Activated B cell treated with CpG ODN at 0.5 μM for 24 hours (primary cell): ENCODE results near the gene RBM3. TPM values are rescaled to one million over a fixed set of nuclear protein-coding genes. Genes with fewer than 3 reads are reported as not detected.

ENCODE experiments used
- ATAC-seq: fragments of 200-7000 bp; cut with Tn5 transposase; one replicate; pipeline ENCODE4 v1.10.0; 2021; ENCODE audit warnings: low read depth, mild to moderate bottlenecking, moderate library complexity
- CTCF ChIA-PET: fragments of 350-600 bp; sonication (Branson Sonifier 250); formaldehyde crosslinking; loops from one replicate; lab custom pipeline; 2021; ENCODE audit warnings: antibody characterized with exemption; lab: Charles Lee
- POLR2A ChIA-PET: fragments of 350-600 bp; sonication (Branson Sonifier 250); formaldehyde crosslinking; loops from one replicate; lab custom pipeline; 2021; ENCODE audit warnings: antibody characterized with exemption; lab: Charles Lee
- DNase-seq: peaks from one replicate; pipeline ENCODE4 v3.0.0; 2022
- H3K27ac Mint-ChIP-seq: one replicate; pipeline ENCODE4 v1.8.0; 2020; ENCODE audit warnings: mixed read lengths
- H3K27me3 Mint-ChIP-seq: one replicate; pipeline ENCODE4 v1.8.0; 2021; ENCODE audit warnings: mixed read lengths
- H3K36me3 Mint-ChIP-seq: one replicate; pipeline ENCODE4 v1.8.0; 2021; ENCODE audit warnings: low read depth, mixed read lengths
- H3K4me1 Mint-ChIP-seq: one replicate; pipeline ENCODE4 v1.8.0; 2021; ENCODE audit warnings: mixed read lengths
- H3K4me3 Mint-ChIP-seq: one replicate; pipeline ENCODE4 v1.8.0; 2020; ENCODE audit warnings: mild to moderate bottlenecking, mixed read lengths
- H3K9me3 Mint-ChIP-seq: one replicate; pipeline ENCODE4 v1.8.0; 2020; ENCODE audit warnings: mixed read lengths
- CTCF ChIP-seq: fragments of 200-600 bp; IDR thresholded peaks from one replicate; pipeline ENCODE4 v1.8.0; 2022; ENCODE audit warnings: antibody characterized with exemption, mild to moderate bottlenecking
- intact Hi-C: fragments of 100-400 bp; cut with micrococcal nuclease; formaldehyde crosslinking; loops from one replicate; pipeline ENCODE4 v1.15.1; 2024
- total RNA-seq: library from RNA; stranded (reverse); gene quantifications from 2 replicates; pipeline ENCODE4 v1.2.3, GENCODE V29; 2022

RBM3 gene
- total RNA-seq, 1 donor from 2014 or later = 381 TPM

DNA sequence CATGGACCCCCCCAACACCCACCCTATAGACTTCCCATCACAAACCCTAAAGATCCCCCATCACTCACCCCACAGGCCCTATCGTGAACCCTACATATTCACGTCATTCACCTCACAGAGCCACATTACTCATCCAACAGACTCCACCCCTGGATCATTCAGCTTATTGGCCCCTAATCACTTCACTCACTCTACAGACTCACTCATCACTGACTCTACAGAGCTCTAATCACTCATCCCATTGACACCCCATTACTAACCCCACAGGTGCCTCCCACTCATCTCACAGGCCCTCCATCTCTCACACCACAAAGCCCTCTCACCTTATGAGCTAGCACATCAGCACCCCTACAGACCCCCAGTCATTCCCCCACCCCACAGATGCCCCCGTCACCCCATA is 41.1 kb upstream of the RBM3 start:
- DNase-seq = no peak
- no peak for ATAC-seq
- ChIA-PET CTCF (no interaction called here), POLR2A (interaction anchor here (0.7 kb wide), 1 partner anchor 38 kb away, joined by 5 read pairs; no protein-coding TSS in a partner anchor)
- Mint-ChIP-seq H3K4me1 (no peaks in the 10 kb centered on the region), H3K36me3 (peaks cover 15% of the 10 kb centered on the region), H3K27me3 (no peaks in the 10 kb centered on the region), H3K9me3 (no peaks in the 10 kb centered on the region), H3K27ac (no peak overlapping the region), H3K4me3 (no peak overlapping the region)
- TF ChIP-seq CTCF = no peak
- intact Hi-C loops = no loop called here

DNA sequence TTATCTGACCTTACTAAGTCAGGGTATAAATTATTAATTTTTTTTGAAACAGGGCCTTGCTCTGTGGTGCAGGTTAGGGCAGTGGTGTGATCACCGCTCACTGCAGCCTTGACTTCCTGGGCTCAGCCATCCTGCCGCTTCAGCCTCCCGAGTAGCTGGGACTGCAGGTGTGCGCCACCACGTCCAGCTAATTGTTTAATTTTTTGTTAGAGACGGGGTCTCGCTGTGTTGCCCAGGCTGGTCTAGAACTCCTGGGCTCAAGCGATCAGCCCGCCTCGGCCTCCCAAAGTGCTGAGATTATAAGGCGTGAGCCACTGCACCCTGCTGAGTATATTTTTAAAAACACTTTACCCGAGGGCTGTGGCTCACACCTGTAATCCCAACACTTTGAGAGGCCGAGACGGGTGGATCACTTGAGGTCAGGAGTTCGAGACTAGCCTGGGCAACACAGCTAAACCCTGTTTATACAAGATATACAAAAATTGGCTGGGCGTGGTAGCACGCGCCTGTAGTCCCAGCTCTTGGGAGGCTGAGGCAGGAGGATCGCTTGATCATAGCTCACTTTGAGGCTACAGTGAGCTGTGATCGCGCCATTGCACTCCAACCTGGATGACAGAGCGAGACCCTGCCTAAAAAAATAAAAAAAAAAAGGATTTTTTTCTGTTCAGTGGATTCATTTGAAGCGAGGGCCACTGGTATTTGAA is 35.5 kb upstream of the RBM3 start:
- no peak for TF ChIP-seq CTCF
- H3K27me3 Mint-ChIP-seq = no peaks in the 10 kb centered on the region
- intact Hi-C loops = loop anchor here (1.0 kb wide), 6 partner anchors 17 to 420 kb away; partner anchors contain the start of genes EBP, FTSJ1, PORCN and RBM3
- H3K36me3 Mint-ChIP-seq = peaks cover 17% of the 10 kb centered on the region
- peak overlapping the region; percentile 92 for H3K4me3 Mint-ChIP-seq
- H3K27ac Mint-ChIP-seq = peak overlapping the region; percentile 95
- H3K4me1 Mint-ChIP-seq = peaks cover 20% of the 10 kb centered on the region
- H3K9me3 Mint-ChIP-seq = no peaks in the 10 kb centered on the region
- DNase-seq (no peak), ATAC-seq (no peak)
- POLR2A ChIA-PET = interaction anchor here (0.6 to 2.9 kb wide), 16 partner anchors 17 to 1384 kb away, joined by 3 to 45 read pairs (median 4); partner anchors contain the start of genes EBP, ELK1, GRIPAP1 and HDAC6
- CTCF ChIA-PET = no interaction called here

DNA sequence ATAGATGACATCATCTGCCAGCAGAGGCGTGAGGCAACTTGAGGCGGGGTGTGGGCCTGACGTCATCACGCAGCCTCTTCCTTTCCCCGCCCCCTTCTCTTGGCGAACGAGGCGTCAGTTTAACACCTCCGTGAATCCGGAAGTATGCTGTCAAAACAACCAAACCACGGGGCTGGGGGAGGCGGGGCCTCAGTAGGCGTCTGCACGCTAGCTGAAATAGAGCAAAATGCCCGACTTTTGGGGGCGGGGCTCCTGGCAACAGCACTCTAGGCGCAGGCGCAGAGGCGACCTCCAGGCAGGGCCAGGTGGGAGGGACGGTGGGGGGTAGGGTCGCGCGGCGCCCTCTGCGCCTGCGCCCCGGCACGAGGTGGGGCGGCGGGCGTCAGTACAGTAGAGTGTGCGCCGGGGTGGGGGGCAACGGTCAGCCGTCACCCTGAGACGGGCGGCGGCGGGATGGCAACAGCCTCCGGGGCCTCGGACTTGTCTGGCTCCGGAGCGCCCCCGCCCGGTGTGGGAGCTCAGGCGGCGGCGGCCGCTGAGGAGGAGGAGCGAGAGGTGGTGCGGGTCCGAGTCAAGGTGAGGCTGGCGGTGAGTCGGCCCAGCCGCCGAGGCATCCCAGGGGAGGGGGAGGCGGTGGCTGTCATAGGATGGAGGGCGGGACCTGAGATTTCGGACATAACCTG is 34.8 kb upstream of the RBM3 start, which contains the start of gene TBC1D25:
TSS of gene TBC1D25 (plus strand) at position 370 of the 683 bp plus-strand sequence. CDS start at position 454, 84 bp downstream.
- peaks cover 20% of the 10 kb centered on the region for H3K4me1 Mint-ChIP-seq
- H3K9me3 Mint-ChIP-seq = no peaks in the 10 kb centered on the region
- no peaks in the 10 kb centered on the region for H3K27me3 Mint-ChIP-seq
- intact Hi-C loops = loop anchor here (1.0 kb wide), 6 partner anchors 18 to 419 kb away; partner anchors contain the start of genes EBP, FTSJ1, PORCN and RBM3
- peak within 1 kb of the TSS; percentile 95 for H3K27ac Mint-ChIP-seq
- DNase-seq (peak; percentile 84), ATAC-seq (peak; percentile 78)
- POLR2A ChIA-PET = interaction anchor here (0.6 to 2.9 kb wide), 25 partner anchors 11 to 1383 kb away, joined by 3 to 45 read pairs (median 4); partner anchors contain the start of genes EBP, ELK1, GRIPAP1 and HDAC6
- H3K36me3 Mint-ChIP-seq = peaks cover 19% of the 10 kb centered on the region
- no peak for TF ChIP-seq CTCF
- H3K4me3 Mint-ChIP-seq = peak within 1 kb of the TSS; percentile 92
- CTCF ChIA-PET = interaction anchor here (0.7 to 1.2 kb wide), 3 partner anchors 35 to 708 kb away, joined by 3 to 4 read pairs (median 3); partner anchors contain the start of gene RBM3

DNA sequence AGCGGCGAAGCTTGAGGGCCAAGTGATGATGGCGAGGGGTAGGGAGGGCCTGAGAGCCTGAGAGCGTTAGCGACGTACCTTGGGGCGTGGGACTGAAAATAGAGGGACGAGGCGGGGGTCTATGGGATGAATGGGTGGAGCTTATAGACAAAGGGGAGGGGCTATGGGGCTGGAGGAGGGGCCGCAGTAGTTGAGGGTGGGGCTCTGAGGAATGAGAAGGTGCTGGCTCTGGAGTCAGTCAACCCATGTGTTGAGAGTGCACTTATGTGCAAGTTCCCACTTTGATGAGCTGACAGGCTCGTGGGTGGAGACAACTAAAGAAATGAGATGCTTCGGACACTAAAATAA is 34.3 kb upstream of the RBM3 start:
- Mint-ChIP-seq H3K27me3 (no peaks in the 10 kb centered on the region), H3K27ac (peak overlapping the region; percentile 95), H3K36me3 (peaks cover 25% of the 10 kb centered on the region), H3K4me3 (peak overlapping the region; percentile 92), H3K9me3 (no peaks in the 10 kb centered on the region), H3K4me1 (peaks cover 20% of the 10 kb centered on the region)
- CTCF ChIA-PET = interaction anchor here (0.7 to 1.2 kb wide), 3 partner anchors 34 to 709 kb away, joined by 3 to 4 read pairs (median 3); partner anchors contain the start of gene RBM3
- no peak for DNase-seq
- POLR2A ChIA-PET = interaction anchor here (0.7 to 2.9 kb wide), 21 partner anchors 10 to 1307 kb away, joined by 3 to 45 read pairs (median 4); partner anchors contain the start of genes EBP, HDAC6, PORCN and RBM3
- TF ChIP-seq CTCF = no peak
- peak; percentile 56 for ATAC-seq
- intact Hi-C loops = no loop called here
